ENCODE results near the gene CLIC3.

The CLIC3 gene

DNA sequence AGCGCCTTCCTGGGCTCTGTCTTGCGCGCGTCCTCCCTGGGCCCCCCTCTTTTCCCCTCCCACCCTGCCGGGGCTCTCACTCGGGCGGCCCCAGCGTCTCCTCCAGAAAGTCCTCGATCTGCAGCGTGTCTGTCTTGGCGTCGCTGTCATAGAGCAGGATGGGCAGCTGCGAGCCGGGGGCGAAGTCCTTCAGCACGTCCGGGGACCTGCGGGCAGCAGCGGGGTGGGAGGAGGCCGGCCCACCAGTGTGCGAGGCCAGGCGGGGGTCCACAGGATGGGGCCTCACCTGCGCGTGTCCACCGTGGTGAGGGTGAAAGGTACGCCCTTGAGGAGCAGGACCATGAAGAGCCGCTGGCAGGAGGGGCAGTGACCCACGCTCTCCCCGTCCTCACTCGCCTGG lies 1.0 kb downstream of the CLIC3 start:
- H3K4me3 ChIP-seq (ENCODE audit: low read depth, low read length): no peak overlapping the region
- TF ChIP-seq, protein P1, sequence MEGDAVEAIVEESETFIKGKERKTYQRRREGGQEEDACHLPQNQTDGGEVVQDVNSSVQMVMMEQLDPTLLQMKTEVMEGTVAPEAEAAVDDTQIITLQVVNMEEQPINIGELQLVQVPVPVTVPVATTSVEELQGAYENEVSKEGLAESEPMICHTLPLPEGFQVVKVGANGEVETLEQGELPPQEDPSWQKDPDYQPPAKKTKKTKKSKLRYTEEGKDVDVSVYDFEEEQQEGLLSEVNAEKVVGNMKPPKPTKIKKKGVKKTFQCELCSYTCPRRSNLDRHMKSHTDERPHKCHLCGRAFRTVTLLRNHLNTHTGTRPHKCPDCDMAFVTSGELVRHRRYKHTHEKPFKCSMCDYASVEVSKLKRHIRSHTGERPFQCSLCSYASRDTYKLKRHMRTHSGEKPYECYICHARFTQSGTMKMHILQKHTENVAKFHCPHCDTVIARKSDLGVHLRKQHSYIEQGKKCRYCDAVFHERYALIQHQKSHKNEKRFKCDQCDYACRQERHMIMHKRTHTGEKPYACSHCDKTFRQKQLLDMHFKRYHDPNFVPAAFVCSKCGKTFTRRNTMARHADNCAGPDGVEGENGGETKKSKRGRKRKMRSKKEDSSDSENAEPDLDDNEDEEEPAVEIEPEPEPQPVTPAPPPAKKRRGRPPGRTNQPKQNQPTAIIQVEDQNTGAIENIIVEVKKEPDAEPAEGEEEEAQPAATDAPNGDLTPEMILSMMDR (IDR thresholded peaks at IDR 0.05; ENCODE audit: low read depth, low read length): no peak
- DNase-seq (ENCODE audit: low read depth, low spot score): no peak
- in situ Hi-C loops (cut with HindIII; ENCODE audit: low sequenced_read_pairs): no loop called here

DNA sequence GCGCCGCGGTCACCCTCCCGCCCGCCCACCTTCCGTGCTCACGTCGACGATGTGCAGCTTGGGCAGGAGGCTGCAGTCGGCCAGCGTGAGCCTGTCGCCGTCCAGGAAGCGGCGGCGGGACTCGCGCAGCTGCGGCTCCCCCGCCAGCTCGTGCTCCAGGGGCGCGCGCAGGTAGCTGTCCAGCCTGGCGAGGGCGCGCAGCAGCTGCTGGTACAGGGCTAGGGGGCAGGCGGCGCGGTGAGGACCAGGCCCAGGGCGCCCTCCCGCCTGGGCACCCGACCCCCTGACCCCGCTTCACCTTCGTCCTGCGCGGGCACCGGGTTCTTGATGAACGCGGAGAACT lies 1.5 kb downstream of the CLIC3 start:
- TF ChIP-seq, protein P1 (IDR thresholded peaks at IDR 0.05; ENCODE audit: low read depth, low read length): no peak
- DNase-seq (ENCODE audit: low read depth, low spot score): no peak
- H3K4me3 ChIP-seq (ENCODE audit: low read depth, low read length): no peak overlapping the region
- in situ Hi-C loops (cut with HindIII; ENCODE audit: low sequenced_read_pairs): no loop called here

DNA sequence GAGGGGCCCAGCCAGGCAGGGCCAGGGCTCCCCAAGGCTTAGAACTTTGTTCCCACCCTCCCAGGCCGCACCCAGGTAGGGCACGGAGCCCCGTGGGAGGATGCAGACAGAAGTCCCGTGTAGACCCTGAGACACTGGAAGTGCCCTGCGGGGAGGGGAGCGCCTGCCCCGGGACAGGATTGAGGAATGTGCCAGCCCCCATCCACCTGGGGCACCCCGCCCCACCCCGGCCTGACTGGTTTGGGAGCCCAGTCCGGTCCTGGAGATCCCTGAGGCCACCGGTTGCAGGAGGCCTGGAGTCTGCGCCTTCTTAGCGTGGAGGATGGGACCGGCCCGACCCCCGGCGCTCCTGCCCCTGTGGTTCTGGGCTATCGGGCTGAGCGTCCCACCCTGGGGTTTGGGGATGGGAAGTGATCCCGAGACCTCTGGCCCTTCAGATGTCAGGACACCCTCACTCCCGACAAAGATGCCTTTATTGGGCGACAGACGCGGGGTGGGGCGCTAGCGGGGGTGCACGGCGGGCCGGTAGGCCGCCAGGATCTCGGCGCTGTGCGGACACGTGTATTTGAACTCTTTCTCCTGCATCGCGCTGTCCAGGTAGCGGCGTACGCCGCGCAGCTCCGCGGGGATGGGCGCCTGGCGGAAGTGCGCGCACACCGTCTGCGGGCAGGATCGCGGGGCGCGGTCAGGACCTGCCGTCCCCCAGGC lies 2.0 kb downstream of the CLIC3 start:
- DNase-seq (ENCODE audit: low read depth, low spot score): no peak
- TF ChIP-seq, protein P1 (IDR thresholded peaks at IDR 0.05; ENCODE audit: low read depth, low read length): no peak
- no peak overlapping the region for H3K4me3 ChIP-seq (ENCODE audit: low read depth, low read length)
- in situ Hi-C loops (cut with HindIII; ENCODE audit: low sequenced_read_pairs): no loop called here

DNA sequence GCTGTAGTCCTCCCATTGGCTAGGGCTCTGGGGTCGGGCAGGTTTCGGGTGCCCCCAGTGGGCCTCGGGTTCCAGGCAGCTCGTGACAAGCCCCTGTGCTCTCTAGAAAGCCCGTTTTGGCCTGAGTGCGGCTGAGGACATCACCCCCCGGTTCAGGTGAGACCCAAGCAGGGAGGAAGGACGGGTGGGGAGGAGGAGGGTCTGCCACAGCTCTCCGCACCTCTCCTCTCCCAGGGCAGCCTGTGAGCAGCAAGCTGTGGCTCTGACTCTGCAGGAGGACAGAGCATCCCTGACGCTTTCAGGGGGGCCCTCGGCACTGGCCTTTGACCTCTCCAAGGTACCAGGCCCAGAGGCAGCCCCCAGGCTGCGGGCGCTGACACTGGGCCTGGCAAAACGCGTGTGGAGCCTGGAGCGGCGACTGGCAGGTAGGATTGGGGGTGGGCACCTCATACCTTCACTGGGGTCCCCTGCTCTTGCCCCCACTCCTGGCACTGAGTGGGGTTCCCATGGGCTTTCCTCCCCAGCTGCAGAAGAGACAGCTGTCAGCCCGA lies 3.5 kb downstream of the CLIC3 start:
- peak overlapping the region; percentile 67 for H3K4me3 ChIP-seq (ENCODE audit: low read depth, low read length)
- in situ Hi-C loops (cut with HindIII; ENCODE audit: low sequenced_read_pairs): no loop called here
- TF ChIP-seq, protein P1 (IDR thresholded peaks at IDR 0.05; ENCODE audit: low read depth, low read length): no peak
- no peak for DNase-seq (ENCODE audit: low read depth, low spot score)

DNA sequence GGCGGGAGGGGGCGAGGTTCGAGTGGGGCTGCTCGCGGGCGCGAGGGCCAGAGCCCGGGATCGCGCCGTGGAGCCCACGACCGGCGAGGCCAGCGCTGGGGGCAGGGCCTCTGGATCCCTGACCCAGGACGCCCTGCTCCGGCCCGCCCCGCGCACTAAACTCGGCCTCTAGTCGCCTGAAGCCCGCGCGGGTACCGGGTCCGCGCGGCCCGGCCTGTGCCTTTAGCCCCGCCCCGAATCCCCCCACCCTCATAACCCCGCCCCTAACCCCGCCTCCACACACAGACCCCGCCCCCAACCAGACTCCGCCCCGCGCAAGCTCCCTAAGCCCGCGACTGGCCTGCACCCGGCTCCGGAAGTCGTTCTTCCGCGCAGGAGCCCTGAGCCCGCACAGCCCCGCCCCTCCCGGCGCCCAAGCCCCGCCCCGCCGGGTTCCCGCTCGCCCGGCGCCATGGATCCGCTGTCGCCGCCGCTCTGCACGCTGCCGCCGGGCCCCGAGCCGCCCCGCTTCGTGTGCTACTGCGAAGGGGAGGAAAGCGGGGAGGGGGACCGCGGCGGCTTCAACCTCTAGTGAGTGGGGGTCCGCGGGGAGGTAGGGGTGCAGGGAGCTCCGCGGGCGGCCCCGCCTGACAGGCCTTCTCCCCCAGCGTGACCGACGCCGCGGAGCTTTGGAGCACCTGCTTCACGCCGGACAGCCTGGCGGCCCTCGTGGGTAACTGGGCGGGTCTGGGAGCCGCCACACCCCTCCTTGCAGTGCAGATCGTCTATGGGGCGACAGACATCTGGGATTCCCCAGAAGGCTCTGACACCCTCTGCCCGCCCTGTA lies 4.2 kb downstream of the CLIC3 start, which contains the start of gene PAXX:
Gene PAXX, plus strand, starts transcription at position 430 of the 826 bp plus-strand sequence. Its CDS starts 22 bp downstream, at position 452.
- in situ Hi-C loops (cut with HindIII; ENCODE audit: low sequenced_read_pairs): no loop called here
- peak; percentile 87 for DNase-seq (ENCODE audit: low read depth, low spot score)
- peak within 1 kb of the TSS; percentile 67 for H3K4me3 ChIP-seq (ENCODE audit: low read depth, low read length)
- TF ChIP-seq, protein P1 (IDR thresholded peaks at IDR 0.05; ENCODE audit: low read depth, low read length): no peak

DNA sequence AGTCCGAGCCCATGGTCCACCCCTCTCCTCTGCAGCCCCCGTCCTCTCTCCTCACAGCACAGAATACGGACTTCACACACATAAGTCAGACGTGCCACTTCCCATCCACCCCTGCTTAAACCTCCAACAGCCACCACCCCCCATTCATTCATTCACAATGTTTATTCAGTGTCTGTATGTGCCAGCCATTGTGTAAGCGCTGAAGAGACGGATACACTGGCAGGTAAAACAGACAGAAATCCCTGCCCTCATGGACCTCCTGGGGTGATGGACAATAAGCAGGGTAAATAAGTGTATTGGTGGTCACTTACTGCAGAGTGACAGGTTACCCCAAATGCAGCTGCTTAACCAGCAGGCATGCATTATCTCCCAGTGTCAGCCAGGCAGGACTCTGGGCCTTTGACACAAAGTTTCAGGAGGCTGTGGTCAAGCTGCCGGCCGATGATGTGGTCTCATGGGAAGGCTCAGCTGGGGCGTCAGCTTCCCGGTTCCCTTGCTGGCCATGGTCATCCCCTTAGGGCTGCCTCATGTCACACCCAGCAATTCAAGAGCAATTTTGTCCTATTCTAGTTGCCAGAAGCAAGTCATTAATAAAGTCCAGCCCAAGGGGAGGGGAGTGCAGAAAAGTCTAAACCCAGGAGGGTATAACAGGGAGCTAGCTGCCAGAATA lies 6.0 kb downstream of the CLIC3 start:
- in situ Hi-C loops (cut with HindIII; ENCODE audit: low sequenced_read_pairs): no loop called here
- TF ChIP-seq, protein P1 (IDR thresholded peaks at IDR 0.05; ENCODE audit: low read depth, low read length): no peak

More for the DNA sequence above, 6.0 kb downstream of the CLIC3 start:
- no peak overlapping the region for H3K4me3 ChIP-seq (ENCODE audit: low read depth, low read length)
- DNase-seq (ENCODE audit: low read depth, low spot score): no peak
